ENCODE data around the gene CNDP1.
A peak's percentile ranks its signal among the peaks of the same experiment; 100 is the strongest.

CNDP1 gene

DNA sequence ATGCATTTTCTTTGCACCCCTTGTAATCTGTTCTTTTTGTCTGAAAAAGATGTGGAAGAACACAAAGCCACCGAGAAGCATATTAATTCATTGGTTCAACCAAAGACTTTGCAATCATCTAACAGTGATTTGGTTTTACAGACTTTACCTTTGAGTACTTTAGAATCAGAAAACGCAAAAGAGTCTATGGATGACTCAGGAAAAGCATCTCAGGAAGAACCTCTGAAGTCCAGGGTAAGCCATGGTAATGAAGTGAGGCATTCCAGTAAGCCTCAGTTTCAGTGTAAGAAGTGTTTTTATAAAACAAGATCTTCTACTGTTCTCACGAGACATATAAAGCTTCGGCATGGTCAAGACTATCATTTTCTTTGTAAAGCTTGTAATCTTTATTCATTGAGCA, 98.6 kb downstream of the CNDP1 start:
- H3K4me3 Mint-ChIP-seq: no peak overlapping the region
- TF ChIP-seq, protein P1, sequence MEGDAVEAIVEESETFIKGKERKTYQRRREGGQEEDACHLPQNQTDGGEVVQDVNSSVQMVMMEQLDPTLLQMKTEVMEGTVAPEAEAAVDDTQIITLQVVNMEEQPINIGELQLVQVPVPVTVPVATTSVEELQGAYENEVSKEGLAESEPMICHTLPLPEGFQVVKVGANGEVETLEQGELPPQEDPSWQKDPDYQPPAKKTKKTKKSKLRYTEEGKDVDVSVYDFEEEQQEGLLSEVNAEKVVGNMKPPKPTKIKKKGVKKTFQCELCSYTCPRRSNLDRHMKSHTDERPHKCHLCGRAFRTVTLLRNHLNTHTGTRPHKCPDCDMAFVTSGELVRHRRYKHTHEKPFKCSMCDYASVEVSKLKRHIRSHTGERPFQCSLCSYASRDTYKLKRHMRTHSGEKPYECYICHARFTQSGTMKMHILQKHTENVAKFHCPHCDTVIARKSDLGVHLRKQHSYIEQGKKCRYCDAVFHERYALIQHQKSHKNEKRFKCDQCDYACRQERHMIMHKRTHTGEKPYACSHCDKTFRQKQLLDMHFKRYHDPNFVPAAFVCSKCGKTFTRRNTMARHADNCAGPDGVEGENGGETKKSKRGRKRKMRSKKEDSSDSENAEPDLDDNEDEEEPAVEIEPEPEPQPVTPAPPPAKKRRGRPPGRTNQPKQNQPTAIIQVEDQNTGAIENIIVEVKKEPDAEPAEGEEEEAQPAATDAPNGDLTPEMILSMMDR (IDR thresholded peaks at IDR 0.05): no peak

GRCh38 chr18:74633652-74634352, 99.5 kb downstream of the CNDP1 start:
- peaks cover 48% of the 10 kb centered on the region for H3K36me3 Mint-ChIP-seq (ENCODE audit: low read depth)
- H3K27ac Mint-ChIP-seq: peak overlapping the region; percentile 64
- no peak for DNase-seq
- no peaks in the 10 kb centered on the region for H3K27me3 Mint-ChIP-seq (ENCODE audit: low read depth, poor library complexity)
- peaks cover 58% of the 10 kb centered on the region for H3K4me1 Mint-ChIP-seq
- no peak overlapping the region for H3K4me3 Mint-ChIP-seq
- TF ChIP-seq, protein P1 (IDR thresholded peaks at IDR 0.05): no peak
- peaks cover 6% of the 10 kb centered on the region for H3K9me3 Mint-ChIP-seq

More for the DNA sequence above, 98.6 kb downstream of the CNDP1 start:
- H3K4me1 Mint-ChIP-seq: peaks cover 58% of the 10 kb centered on the region
- peaks cover 6% of the 10 kb centered on the region for H3K9me3 Mint-ChIP-seq
- no peaks in the 10 kb centered on the region for H3K27me3 Mint-ChIP-seq (ENCODE audit: low read depth, poor library complexity)
- peak overlapping the region; percentile 64 for H3K27ac Mint-ChIP-seq
- no peak for DNase-seq
- H3K36me3 Mint-ChIP-seq (ENCODE audit: low read depth): peaks cover 49% of the 10 kb centered on the region

- TF ChIP-seq, protein P1 (IDR thresholded peaks at IDR 0.05): no peak
- H3K4me3 Mint-ChIP-seq: no peak overlapping the region
- peak; percentile 21 for DNase-seq
Observed at GRCh38 chr18:74635224-74635975, 101.1 kb downstream of the CNDP1 start.

More at GRCh38 chr18:74635224-74635975, 101.1 kb downstream of the CNDP1 start:
- H3K9me3 Mint-ChIP-seq: peaks cover 6% of the 10 kb centered on the region
- peak overlapping the region; percentile 20 for H3K27ac Mint-ChIP-seq
- H3K4me1 Mint-ChIP-seq: peaks cover 57% of the 10 kb centered on the region
- H3K27me3 Mint-ChIP-seq (ENCODE audit: low read depth, poor library complexity): no peaks in the 10 kb centered on the region
- H3K36me3 Mint-ChIP-seq (ENCODE audit: low read depth): peaks cover 45% of the 10 kb centered on the region

Data from nephron progenitor cell (in vitro differentiated cells).